NCI-H2107 (cell line): ENCODE data around the gene SUSD2.

Source experiments
- DNase-seq: peaks from one replicate; lab custom pipeline; 2025; lab: John Stamatoyannopoulos, UW

The SUSD2 gene

DNA sequence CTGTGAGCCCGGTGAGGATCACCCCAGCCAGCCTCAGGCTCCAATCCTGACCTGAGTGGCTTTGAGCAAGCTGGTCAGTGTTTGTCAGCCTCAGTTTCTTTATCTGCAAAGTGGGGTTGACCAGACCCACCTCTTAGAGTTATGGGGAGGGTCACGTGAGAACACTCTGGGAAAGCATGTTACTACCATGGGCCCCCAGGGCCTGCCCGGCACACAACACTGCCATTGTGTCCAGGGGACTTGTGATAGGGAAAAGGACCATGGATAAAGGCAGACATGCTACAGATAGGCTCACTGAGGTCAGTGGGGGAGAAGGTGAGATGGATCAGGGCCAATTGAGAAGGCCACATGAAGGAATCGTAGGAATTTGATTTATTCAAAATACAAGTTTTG lies 32.1 kb upstream of the SUSD2 start:
- DNase-seq: no peak

DNA sequence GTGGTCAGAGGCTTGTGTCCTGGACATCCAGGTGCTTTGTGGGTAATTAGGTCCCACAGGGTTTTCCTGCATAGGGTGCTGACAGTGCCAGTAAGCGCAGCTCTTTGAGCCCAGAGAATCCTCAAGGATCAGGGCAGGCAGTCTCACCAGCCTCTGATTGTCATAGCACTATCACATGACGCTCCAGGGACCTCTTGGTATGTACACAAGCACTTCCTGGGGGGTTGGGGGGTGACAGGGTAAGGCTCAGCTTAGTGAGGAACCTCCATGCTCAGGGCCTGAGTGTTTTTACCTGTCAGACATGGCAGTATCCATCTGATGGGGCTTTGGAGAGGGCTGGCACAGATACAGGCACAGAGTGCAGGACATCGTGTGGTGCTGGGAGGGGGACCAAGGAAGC lies 27.9 kb upstream of the SUSD2 start:
- no peak for DNase-seq

DNA sequence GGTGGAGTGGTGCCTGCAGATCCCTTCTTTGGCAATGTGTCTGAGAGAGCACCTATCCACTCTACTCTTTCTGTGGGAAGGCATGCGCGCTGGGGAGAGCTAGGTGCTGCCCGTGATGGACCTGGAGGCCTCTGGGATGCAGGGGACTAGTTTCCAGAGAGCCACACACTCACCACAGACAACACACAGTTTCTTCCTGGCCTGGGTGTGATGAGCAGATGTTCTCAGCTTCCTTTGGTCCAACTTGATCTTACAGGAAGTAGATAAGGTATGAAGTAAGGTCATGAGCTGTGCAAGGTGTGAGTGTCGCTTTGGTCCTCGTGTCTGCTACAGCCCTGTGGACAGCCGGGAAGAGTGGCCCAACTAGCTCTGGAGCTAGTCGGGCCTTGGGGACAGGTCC lies 27.3 kb upstream of the SUSD2 start:
- DNase-seq: no peak

DNA sequence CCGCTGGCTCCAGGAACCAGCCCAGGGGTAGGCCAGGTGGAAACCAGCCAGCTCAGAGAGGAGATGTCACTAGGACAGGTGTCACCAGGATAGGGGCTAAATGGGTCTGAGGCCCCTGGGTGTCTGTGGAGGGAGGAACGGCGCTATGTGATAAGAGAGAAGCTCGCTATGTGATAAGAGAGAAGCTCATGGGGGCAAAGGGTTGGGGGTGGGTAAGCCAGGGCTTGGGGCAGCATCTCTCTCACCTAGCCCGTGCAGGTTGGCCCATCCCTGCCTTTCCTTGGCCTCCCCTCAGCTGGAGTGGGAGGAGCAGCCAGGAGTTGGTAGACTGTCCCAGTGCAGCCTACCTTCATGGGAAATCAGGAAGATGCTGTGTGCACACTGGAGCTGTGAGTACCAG lies 26.5 kb upstream of the SUSD2 start:
- DNase-seq: no peak

DNA sequence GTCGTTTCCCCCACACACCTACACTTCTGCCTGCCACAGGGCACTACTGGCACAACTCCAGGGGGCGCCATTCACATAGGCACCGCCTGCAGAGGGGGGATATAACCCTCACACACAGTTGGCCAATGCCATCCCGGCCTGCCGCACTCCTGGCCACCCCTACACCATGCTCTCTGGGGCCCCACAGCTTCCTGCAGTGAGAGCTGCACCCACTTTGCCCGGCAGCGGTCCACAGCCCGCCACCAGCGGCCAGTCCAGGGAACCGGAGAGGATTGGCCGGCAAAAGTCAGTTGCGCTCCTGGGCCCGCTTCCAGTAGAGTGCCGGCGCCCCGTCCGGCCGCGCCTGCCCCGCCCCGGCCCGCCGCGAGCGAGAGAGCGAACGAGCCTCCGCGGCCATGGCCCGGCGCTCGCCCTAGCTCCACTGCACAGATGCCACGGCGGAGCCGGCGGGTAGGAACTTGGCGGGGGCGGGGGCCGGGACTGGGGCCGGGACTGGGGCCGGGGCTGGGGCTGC lies 25.6 kb upstream of the SUSD2 start:
- DNase-seq: no peak

DNA sequence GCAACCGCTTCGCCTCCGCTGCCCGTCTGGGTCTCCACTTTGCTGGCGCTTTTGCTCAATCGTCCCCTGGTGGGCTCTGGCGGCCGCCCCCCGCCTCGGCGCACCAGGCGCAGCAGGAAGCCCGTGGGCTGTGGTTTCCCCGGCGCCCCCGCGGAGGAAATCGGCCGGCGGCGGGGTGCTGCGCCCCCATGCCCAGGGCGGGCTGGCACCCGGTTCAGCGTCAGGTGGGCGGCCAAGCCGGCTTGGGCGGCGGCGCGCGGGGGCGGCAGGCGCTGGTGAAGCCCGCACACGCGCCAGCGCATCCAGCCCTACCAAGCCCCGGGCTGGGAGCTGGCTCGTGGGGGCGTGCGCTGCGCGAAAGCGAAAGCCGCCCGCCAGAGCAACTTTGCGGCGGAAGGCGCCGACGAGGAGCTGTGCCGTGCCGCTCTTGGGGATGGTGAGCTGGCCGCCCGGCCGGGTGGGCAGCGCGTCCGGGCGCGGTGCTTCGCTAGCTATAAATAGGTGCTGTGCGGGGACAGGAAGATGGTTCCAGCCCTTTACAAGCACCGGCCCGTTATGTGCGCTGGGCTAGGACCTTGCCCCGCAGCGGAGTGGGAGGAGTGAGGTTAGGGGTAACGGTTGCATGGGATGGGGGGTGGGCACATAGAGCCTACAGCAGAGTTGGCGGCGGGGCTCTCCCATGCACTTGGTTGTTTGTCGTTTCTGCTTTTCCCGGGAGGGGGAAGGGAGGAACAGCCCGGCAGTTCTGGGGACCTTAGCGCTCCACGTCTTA lies 25.0 kb upstream of the SUSD2 start:
- no peak for DNase-seq

DNA sequence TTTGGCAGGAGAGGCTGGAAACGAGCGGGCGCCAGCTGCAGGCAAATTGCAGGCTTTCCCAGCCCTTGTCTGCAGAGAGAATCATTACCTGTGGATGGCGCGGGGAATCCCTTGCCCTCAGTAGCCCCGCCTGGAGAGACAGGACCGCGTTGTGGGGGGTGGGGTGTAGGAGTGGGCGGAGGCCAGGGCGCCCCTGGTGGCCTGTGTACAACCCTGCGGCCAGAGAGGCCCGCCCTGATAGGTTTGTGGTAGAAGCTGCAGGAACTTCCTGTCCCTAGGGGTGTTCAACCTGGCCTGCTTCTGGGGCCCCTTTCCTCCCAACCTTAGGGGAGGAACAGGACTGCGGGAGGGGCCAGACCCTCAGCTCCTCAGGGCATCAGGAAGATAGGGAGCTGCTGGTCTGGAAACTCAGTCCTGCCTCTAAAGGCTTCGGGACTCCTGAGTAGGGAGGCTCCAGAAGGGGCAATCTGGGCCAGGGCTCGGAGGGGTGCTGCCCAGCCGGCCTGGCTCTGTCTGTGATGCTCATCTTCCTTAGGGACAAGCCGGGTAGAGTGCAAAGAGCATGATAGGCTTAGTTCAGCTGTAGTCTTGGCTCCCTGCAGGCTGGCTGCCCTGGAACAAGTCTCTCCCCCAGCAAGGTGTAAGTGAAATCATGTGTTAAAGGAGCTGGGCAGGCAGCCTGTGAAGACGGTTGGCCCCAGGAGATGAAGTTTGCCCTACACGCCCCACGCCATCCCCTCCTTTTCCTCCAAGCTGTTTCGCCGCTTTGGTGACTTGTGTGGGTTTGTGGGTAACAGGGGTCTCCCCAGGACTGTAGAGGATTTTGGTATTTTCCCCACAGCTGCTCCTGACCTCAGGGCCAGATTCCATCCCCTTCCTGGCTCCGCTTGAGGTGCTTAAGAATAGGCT lies 24.1 kb upstream of the SUSD2 start:
- peak; percentile 40 for DNase-seq

DNA sequence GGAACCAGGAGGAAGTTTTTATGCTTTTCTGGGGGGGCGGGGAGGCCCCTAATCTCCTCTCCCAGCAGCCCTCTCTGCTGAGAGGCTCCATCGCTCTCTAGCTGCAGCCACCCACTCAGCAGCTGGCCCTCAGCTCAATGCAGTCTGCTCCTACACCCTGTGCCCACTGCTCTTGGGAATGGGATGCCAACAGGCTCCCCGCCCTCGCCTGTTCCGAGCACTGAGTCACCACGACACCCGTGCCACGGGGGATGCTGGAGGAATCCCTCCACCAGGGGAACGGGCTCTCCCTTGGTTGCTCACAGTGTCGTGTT lies 23.5 kb upstream of the SUSD2 start:
- DNase-seq: no peak

DNA sequence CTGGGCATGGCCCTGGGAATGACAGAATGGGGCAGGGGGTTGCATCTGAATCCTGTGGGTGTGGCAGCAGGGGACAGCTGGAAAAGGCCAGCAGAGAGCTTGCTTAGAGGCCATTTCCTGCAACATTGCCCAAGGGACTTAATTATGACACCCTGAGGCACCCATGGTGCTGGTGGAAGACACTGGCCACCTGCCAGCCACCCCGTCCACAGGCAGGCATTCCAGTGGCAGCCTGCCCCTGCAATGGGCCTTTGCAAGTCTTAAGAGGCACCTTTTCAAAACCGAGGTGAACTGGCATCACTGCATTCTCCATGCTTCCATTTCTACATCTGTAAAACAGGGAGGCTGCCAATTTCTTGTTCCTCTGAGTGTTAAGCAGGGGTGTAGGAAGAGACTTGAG lies 21.6 kb upstream of the SUSD2 start:
- no peak for DNase-seq

DNA sequence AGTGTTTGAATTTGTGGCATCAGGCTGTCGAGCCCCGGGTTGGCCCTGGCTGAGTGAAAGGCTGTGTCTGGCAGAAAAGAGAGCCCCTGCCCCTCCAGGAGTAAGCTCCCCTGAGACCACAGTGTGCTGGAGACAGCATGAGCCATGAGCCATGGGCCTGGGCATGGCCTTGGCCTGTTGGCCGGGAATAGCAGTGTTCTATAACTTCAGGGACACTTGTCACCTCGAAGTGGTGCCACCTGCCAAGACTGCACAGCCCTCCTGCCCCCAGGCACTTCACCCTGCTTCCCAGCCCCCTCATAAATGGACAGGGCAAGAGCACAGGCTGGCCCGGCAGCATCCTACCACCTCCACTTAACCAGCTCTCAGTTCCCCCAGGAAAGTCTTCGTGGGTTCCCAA lies 20.7 kb upstream of the SUSD2 start:
- DNase-seq: no peak

DNA sequence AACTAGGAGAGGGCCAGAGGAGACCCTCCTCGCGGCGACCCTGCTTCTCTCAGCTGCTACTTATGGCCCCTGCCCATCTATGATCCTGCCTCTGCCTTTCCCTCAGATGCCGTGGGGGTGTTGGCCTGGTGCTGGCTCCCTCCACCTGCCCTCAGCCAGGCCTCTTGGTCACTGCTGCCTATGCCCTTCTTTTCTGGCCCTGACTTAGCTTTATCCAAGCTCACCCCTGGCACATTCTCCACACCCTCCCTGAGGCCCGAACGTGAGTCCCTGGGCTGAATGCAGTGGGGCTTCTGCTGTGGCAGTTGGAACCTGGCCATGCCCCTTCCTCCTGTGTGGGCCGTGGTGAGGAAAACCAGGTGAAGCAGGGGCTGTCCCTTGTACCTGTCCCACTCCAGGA lies 19.8 kb upstream of the SUSD2 start:
- no peak for DNase-seq

DNA sequence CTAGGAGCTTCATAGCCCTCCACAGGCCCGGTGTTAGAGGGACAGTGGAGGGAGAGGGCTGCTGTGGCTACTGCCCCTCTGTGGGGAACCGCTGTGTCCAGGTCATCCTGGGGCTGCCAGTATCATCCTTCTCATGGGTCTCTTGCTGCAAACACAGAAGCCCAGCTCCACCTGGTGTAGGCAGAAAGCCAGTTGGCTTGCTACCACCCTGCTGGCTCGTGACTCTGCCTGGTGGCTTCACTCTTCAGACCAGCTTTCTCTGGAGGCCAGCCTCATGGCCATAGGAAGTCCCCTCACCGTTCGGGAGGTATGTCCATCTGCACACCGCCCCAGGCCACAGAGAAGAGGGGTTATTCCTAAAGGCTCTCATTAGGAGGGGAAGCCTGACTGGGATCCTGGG lies 19.4 kb upstream of the SUSD2 start:
- DNase-seq: no peak

DNA sequence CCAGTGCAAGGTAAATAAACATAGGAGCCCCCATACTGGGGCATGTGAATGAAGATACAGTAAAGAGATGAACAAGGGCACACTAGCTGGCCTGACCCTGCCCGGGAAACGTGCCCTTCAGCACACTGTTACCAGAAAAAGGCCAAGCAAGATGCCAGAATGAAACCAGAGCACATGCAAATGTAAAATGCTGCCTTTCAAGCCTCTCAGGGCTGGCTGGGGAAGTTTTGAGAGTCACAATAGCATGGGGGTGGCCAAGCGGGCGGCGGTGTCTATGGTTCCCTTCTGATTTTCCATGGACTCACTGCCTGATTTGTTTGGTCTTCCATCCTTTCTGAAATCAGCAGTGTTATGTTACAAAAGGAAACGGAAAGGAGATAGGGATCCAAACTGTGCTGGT lies 18.9 kb upstream of the SUSD2 start:
- no peak for DNase-seq

DNA sequence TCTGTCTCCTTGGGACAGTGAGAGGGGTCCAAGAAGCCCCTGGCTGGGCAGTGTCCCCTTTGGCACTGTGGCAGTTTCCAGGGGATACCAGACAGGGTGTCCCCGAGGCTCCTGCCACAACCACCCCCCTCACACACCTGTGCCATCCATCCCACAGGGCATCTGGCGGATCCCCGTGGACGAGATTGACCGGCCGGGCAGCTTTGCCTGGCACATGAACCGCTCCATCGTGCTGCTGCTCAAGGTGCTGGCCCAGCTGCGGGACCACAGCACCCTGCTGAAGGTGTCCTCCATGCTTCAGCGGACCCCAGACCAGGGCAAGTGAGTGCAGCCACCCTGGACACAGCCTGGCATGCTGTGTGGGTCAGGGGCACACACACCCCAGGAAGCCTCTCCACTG lies 17.0 kb upstream of the SUSD2 start:
- no peak for DNase-seq

DNA sequence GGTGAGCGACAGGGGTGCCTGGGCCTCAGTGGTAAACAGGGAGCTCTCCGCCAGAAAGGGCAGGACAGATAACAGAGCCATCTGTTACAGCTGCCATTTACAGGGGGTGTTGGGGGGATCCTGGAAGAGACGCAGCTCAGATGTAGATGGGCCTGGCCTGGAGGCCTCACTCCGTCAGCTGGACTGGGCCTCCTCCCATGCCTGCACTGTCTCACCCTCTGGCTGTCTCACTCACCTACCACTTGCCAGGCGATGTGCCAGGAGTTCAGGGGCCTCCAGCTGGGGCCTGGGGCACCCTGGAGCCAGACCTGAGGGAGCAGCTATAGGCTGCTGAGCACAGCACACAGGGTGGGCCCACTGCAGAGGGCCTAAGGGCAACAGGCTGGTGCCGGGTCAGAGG lies 16.3 kb upstream of the SUSD2 start:
- no peak for DNase-seq

DNA sequence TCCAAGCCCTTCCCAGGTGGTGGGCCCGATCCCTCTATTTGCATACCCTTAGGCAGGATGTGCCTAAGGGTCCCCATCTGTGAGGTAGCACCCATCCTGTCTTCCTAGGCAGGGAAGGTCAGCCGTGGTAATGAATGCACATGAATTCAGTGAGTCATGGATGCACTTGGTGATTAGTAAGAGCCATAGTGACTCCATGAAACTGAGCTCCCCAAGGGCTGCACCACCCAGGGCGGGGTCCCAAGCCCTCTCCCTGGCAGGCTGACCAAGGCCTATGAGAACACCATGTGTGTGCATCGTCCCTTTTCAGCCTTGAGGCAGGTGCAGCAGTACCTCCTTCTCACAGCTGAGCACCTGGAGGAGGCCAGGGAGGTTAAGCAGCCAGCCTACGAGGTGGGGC lies 15.6 kb upstream of the SUSD2 start:
- no peak for DNase-seq

DNA sequence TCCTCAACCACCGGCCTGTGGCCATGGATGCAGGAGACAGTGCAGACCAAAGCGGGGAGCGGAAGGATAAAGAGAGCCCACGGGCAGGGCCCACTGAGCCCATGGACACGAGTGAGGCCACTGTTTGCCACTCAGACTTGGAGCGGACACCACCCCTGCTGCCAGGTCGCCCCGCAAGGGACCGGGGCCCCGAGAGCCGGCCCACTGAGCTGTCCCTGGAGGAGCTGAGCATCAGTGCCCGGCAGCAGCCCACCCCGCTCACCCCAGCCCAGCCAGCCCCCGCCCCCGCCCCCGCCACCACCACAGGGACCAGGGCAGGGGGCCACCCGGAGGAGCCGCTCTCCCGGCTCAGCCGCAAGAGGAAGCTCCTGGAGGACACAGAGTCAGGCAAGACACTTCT lies 14.5 kb upstream of the SUSD2 start:
- no peak for DNase-seq

DNA sequence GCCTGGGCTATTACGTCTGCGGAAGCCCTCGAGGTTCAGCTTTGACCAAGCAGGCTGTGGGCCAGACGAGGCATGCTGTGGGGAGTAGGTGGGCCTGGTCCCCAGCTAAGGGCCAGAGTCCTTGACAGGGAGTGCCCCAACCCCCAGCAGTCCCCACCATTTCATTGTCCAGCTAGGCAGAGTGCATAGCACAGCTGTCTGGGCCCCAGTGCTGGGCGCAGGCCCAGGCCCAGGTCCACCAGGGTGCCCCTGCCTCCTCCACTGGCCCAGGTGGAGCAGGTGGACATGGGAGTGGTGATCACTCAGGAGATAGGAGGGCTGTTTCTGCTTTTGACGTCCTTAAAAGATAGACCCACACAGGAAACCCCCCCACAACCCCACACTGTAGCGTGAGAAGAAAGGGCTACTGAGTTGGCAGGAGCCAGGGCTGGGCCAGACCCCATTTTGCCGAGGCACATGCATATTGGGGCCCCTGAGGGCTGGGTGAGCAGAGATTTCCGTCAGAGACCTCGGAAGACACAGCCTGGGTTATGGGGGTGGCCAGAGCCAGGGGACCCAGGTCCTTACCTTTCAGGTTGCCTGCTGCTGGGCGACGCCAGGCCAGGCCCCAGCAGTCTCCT lies 11.7 kb upstream of the SUSD2 start:
- DNase-seq: no peak

DNA sequence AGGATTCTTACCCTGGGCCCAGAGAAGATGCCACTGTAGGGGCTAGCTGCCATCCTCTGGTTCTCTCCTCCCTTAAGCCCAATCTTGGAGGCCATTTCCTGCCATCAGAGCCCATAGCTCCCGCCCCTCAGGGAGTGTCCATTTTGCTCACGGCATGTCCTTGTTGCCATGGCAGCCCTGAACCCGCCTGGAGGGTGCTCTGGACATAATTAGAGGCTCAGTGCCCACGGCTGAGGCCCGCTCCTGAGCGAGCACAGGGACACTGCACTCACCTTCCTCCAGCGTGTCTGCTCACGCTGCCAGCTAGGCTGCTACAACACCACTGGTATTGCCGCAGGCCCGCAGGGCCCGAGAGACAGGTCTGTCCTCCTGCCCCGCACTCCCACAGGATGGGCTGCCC lies 11.1 kb upstream of the SUSD2 start:
- DNase-seq: no peak

DNA sequence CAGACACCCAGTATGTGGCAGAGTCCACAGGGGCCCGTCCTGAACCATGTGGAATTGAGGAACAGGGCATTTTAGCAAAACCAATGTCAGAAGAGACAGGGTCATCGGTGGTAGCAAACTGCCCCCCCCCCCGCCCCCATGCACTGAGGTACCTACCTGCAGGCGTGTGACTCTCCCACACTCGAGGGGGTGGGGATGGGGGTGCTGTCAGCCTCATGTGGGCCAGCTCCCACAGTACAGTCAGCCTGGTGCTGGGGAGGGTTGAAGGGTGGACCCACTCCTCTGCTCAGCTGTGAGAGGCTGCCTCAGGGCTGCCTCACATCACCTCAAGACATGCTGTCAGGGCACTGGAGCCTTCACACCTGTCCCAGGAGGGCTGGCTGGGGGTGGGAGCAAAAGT lies 10.7 kb upstream of the SUSD2 start:
- DNase-seq: no peak

DNA sequence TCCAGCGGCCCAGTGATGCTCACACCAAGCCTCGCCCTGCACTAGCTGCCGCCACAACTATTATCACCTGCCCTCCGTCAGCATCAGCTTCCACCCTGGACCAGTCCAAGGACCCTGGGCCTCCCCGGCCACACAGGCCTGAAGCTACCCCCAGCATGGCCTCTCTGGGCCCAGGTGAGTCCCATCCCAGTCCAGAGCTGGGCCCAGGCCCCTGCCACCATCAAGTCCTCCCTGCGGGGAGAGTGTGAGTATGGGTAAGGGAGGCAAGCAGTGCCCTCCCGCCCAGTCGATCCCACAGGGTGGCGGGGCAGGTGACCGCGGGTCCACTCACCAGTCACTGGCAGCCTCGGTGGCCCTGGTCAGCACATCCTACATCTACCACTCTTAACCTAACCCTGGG lies 9.5 kb upstream of the SUSD2 start:
- DNase-seq: no peak

DNA sequence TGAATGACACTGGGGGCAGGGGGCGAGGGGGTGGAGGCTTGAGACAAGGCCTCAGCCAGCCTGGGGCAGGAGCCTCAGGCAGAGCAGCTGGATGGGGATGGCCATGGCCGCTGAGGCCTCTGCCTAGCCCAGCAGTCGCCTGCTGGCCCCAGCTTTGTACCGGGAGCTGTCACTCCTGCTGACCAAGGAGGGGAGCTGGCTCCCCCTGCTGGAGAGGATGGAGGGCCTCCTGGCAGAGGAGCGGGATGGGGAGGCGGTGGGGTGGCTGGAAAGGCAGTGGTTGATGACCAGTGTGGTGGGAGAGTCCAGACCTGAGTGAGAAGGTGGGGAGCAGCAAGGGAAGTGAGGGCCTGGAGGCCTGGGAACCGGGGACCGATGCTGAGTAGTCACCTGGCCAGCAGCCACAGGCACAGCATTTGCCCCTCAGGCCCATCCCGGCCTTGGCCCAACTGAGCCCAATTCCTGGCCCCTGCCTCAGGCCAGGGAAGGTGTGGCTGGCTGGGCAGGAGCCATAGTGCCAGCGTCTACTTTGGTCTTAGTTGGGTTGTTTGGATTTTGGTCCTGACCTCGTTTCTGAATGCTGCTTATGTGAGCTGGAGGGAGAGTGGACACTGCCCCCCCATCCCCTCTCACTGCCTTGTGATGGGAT lies 6.0 kb upstream of the SUSD2 start:
- no peak for DNase-seq

DNA sequence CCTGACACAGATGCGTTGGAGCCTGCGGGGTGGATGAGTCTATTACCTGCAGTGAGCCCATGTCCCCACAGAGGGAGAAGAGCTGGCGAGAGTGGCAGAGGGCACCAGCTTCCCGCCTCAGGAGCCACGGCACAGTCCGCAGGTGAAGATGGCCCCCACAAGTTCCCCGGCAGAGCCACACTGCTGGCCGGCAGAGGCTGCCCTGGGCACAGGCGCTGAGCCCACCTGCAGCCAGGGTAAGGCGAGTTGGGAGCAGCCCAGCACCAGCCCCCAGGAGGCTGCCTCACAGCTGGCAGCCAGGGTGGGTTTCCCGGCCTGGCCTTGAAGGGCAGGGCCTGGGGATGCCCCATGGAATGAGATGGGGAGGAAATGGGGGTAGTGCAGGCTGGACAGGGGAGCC lies 5.2 kb upstream of the SUSD2 start:
- no peak for DNase-seq
